Effector CD4-positive, alpha-beta T cell (primary cell): ENCODE measurements around the gene YDJC.
"Not testable (repeated sequence)": the region's sequence is repeated elsewhere in the genome, so short reads cannot be mapped to it uniquely, and the experiment has no call there.

Experiments used
- DNase-seq: peaks from one replicate; pipeline ENCODE4 v3.0.0-alpha.2; 2020

YDJC gene

DNA sequence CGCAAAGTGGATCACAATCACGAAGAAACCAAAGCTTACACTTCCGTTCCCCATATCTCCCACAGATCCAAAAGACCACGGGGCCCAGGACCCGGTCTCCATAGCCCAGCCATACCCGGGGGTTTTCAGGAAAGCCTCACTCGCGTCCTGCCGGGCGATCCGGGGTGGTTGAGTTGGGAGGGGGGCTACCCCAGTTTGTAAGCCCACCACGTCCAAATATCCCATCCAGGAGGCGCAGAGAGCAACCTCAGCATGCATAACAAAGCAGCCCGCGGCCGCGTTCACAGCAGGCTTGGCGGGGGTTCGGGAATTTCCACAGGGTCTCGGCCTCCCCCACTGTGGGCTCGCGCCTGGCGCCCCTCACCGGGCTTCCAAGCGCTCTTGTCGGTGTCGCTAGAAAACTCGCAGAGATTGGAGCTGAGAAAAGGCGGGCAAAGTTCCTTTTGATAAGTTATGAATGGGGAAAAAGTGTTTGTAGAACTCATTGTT is 21.7 kb upstream of the YDJC start:
- no peak for DNase-seq

DNA sequence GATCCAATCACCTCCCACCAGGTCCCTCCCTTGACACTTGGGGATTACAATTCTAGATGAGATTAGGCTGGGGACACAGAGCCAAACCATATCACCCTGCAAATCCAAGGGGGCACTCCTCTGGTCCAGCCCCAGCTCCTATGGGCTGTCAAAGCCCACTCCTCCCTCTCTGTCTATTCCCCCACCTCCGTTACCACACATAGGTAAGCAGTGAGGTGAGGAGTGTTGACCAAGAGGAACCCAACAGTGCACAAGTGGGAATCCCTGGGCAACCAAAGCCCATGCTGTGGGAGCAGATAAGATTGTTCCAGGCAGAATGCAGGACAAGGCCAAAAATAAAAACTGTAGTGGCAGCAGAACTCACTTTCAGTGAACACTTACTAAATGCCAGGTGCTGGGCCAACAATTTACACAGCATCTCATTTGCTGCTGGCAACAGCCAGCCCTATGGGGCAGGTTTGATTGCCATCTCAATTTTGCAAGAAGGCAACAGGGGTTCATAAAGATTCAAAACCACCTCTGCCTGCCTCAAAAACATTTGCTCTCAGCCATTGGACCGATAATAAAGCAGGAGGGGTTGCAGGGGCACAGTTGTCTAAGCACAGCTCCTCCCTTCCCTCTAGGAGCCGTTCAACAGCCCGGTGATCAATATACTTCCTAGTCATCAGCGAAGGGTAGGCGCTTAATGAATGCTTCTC is 21.1 kb upstream of the YDJC start:
- no peak for DNase-seq

DNA sequence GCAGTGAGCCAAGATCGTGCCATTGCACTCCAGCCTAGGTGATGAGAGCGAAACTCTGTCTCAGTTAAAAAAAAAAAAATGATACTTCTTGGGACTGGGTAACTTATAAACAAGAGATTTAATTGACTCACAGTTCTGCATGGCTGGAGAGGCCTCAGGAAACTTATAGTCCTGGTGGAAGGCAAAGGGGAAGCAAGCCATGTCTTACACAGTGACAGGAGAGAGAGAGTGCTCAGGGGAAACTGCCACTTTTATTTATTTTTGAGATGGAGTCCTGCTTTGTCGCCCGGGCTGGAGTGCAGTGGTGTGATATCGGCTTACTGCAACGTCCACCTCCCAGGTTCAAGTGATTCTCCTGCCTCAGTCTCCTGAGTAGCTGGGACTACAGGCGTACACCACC is 20.5 kb upstream of the YDJC start:
- no peak for DNase-seq

DNA sequence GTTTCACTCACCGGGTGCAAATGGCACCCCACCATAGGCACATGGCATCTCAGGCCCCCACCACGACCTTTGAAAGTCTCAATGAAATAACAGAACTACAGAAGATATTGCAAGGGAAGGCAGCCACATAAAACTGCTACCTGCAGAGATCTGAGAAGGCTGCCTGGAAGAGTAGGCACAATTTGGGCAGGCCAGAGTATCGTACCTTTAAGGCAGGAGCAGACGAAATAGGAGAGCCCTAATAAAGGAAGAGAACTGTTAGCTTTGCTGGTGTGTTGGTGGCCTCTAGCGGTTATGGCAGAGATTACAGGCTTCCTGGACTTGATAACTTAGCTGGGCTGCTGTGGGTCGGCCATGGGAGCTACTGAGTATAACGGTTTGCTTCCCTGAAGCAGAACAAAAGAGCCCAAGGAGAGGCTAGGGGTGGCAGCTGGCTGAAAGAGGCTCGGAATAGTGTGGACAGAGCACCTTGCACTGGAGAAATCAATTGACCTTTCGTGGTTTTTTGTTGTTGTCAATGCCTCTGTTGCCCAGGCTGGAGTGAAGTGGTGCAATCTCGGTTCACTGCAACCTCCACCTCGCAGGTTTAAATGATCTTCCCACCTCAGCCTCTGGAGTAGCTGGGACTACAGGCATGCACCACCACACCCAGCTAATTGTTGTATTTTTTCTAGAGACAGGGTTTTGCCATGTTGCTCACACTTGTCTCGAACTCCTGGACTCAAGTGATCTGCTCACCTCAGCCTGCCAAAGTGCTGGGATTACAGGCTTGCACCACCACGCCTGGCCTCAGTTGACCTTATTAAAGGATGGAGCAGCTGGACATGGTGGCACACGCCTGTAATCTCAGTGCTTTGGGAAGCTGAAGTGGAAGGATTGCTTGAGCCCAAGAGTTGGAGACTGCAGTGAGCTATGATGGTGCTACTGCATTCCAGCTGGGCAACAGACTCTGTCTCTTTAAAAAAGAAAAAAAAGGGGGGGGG is 17.1 kb upstream of the YDJC start:
- DNase-seq: peak; percentile 74

DNA sequence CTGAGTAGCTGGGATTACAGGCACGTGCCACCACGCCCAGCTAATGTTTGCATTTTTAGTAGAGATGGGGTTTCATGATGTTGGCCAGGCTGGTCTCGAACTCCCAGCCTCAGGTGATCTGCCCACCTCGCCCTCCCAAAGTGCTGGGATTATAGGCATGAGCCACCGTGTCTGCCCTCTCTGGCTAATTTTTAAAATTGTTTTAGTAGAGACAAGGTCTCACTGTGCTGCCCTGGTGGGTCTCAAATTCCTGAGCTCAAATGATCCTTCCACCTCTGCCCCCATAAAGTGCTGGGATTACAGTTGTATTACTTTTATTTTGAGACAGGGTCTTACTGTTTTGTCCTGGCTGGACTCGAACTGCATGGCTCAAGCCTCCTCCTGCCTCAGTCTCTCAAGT is 15.7 kb upstream of the YDJC start:
- DNase-seq: not testable (repeated sequence)

DNA sequence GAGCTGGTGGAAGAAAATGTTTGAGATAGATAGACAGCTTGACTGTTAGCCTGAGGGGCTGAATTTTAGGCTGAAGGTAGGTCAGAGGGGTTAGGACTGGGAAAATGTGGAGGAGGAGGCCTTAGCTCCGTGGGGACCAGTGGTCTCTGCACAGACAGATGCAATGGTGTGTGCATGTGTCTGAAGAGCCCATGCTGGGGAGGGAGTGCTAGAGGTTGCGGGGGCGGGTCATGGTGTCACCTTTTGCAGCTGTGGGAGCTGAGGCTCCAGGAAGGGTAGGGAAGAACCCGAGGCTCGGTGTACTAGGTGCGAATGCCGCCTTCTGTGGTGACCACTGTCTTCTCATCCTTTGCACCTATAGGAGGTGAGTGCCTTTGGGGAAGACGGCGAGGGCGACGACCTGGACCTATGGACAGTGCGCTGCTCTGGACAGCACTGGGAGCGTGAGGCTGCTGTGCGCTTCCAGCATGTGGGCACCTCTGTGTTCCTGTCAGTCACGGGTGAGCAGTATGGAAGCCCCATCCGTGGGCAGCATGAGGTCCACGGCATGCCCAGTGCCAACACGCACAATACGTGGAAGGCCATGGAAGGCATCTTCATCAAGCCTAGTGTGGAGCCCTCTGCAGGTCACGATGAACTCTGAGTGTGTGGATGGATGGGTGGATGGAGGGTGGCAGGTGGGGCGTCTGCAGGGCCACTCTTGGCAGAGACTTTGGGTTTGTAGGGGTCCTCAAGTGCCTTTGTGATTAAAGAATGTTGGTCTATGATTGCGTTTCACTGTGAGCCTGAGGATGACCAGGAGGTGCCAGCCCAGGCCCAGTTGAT is 13.9 kb upstream of the YDJC start:
- no peak for DNase-seq

DNA sequence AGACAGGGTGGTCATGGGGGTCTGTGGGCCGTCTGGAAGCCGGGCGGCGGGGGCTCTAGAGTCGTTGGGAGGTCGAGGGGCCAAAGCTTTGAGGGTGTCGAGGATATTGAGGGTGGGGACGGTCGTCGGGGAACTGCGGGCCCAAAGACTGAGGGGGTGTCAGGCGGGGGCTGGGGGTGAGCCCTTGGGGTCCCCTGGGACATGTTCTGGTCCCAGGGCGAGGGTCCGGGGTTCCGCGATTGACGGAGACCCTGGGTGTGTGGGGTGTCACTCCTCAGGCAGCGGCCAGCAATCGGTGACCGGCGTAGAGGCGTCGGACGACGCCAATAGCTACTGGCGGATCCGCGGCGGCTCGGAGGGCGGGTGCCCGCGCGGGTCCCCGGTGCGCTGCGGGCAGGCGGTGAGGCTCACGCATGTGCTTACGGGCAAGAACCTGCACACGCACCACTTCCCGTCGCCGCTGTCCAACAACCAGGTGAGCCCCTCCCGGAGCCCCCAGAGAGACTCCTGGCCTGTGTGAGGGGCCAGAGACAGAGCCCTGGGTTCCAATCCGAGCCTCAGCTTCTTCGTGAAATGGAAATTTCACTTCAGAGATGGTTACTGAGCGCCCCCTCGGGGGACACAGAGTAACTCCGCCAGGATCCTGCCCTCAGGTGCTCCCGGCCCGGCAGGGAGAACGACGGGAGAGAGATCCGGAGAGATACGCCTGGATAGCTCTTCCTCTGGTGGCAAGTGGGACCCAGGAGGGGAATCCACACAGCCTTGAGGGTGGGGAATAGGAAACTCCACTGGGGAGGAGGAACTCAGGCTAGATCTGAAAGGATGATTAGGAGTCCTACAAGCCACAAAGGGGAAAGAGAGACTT is 13.0 kb upstream of the YDJC start:
- peak; percentile 37 for DNase-seq

DNA sequence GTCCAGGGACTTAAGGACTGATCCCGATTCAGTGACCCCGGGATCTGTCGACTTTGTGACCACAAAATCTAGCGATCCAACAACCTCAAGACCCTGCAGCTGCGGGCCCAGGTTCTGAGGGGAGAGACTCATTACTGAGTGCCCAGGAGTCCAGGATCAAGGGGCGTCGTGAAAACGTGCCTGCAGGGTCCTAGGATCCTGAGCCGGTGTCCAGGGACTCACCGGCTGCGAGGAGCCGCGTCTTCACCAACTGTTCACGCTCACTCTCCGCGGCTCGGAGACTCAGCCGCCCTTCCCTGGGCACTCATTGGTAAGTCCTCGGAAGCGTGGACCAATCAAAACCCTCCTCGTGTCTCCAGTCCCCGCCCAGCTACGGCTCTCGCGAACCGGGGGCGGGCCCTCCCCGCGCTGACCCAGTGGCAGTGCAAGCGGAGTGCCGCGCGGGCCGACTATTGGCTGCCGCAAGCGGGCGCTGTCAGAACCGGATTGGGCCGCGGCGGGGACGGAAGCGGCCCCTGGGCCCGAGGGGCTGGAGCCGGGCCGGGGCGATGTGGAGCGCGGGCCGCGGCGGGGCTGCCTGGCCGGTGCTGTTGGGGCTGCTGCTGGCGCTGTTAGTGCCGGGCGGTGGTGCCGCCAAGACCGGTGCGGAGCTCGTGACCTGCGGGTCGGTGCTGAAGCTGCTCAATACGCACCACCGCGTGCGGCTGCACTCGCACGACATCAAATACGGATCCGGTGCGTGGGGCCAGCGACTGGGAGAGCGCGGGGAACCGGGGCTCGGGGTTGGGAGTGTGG is 12.2 kb upstream of the YDJC start, which contains the start of gene SDF2L1:
SDF2L1 (plus strand) TSS at position 514 of the 795 bp plus-strand sequence; CDS start at position 549, 35 bp downstream.
- DNase-seq: peak; percentile 98

DNA sequence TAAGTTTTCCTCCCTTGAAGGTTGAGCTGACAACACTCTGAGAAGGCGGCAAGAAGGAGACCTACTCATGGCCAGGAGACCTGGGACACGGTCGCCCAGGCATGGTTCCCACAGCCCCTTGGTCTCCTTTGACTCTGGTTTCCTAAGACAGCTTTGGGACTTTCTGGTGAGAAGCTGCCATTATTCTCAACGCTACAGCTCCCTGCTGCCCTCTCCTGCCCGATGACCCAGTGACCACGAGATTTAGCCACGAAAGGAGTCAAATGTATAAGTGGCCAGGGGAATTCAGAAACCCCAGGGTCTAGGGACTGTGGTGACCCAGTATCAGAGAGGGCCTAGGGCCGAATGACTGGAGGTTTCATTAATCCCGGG is 11.6 kb upstream of the YDJC start:
- no peak for DNase-seq

DNA sequence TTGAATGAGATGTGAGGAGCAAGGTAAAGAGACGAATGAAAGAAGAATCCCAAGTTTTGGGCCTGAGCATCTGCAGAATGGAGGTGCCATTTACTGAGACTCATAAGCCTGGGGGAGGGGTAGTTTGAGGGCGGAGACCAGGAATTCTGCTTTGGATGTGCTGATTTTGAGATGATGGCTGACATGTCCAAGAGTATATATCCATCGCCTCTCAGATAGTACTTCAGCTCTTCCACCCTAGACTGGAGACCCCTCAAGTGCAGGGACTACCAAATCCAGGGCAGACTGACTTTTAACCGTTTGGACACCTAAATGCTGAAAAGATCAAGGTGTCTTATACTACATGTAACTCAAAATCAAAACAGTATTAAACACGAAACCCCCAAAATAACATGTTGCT is 11.0 kb upstream of the YDJC start:
- no peak for DNase-seq

DNA sequence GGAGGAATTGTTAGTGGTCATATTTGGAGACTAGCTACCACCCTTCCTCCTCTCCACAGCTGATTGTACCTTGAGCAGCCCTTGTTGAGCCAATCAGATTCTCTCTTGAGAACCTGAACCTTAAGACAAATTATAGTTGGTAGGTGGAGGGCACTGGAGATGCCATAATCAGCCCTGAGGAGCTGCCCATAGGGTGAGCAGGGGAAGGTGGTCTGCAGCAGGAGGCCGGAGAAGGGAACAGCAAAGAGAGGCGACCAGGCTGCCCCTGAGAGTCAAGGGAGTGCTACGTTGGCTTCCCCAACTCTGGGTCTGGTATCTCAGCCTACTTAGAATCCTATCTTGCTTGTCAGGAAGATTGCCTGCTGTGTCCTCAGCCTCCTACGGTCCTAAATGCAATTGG is 9.5 kb upstream of the YDJC start:
- DNase-seq: no peak

DNA sequence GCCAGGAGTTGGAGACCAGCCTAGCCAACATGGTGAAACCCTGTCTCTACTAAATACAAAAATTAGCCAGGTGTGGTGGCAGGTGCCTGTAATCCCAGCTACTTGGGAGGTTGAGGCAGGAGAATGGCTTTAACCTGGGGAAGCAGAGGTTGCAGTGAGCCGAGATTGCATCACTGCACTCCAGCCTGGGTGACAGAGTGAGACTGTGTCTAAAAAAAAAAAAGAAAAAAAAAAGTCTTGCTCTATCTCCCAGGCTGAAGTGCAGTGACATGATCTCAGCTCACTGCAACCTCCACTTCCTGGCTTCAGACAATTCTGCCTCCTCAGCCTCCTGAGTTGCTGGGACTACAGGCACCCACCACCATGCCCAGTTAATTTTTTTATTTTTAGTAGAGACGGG is 7.6 kb upstream of the YDJC start:
- DNase-seq: not testable (repeated sequence)

DNA sequence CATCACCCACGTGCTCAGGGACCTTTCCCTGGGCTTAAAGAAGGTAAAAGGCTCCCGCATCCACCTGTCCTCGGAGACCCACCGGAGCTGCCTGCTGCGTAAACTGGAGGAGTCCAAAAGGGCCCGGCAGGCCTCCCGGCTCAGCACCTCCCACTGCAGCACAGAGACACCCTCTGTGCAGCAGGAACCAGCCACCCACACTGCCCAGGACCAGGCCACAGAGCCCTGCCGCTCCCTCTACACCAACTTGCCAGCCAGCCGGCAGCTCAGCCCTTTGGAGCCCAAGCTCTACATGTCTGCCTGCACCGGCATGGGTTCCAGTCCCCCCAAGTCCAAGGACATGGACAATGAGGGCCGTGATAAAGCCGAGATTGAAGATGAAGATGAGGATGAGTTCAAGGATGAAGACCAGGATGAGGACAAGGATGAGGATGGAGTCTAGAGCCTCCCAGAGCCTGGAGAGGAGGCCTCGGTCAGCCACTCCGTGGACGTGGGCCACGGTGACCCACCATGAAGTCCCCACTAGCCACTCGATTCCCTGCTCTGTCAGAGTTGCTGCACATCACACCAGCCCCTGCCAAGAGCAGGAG is 6.9 kb upstream of the YDJC start:
- no peak for DNase-seq

DNA sequence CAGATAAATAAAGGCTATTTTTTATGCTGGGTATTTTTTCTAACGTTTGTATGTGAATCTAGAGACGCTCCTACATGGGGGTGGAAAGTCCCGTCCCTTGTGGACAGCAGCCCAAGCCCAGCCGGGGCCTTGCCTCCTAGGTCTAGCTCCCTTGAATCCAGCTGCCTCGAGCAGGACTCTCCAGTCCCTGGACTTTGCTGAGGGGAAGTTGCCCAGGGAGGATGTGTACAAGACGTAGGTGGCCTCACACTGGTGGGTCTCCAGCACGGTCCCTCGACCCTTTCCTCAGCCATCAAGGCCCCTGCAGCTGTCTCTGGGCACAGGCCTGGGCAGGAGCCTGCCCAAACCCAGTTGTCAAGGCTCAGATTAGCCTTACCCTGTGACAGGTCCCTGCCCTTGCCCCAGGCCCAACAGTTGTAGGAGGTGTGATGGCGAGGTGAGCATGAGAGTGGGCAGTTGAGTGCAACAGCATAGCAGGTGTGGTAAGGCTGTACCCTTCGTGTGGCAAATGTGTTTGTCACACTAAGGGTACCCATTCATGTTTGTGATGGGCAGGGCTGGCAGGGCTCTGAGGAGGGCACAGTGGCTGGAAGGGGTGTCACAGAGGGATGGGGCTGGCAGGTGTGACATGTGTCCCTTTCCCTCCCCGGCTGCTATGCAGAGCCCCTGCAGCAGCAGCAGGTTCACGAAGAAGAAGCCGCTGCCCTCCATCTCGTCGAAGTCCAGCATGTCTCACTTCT is 6.1 kb upstream of the YDJC start:
- no peak for DNase-seq

DNA sequence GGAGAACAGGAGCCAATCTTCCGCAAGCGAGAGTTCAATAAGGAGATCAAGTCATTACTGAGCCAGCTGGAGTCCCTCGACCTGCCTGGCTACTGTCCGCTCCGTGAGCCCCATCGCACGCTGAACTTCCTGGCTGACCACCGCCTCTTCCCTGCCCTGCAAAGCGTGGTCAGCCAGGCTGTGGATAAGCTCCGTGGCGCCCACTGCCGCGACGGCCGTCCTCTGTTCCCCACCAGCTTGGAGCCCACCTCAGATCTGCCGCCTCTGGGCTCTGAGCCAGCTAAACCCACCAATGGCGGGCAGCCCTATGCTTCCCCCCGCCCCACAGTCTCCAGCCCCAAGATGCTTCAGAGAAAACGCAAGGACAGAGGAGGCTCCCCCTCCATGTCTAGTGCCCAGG is 5.0 kb upstream of the YDJC start:
- no peak for DNase-seq

DNA sequence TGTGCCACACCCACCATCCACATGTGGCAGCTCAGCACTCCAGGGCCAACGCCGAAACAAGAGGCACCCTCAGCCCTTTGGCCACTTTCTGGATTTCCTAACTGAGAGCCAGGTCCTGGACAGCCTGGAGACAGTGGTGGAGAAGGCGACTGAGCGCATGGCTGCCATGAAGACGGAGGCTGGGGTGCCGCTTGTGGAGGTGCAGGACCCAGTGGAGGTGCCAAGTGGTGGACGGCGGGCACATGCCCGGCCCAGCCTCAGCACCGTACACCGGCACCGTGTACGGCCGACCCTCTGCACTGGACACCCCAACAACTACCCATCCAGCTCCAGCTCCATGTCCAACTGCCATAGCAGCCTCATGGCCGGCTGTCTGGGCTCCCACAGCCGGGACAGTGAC is 4.3 kb upstream of the YDJC start:
- DNase-seq: no peak

DNA sequence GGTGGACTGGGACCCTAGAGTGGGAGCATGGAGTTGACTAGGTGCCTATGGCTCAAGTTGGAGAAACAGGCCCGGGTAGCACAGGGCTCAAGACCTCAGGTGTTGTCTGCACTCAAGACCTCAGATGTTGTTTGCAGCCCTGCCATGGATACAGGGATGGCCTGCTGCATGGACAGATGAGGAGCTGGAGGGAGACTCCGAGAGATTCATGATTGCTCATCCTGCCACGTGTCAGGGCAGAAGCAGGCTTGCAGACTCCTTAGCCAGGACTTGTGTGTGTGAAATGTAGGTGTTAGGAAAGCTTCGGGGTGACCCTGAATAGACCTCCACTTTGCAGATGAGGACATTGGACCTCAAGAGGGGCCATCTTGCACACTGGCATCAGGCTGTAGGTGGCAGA is 3.7 kb upstream of the YDJC start:
- no peak for DNase-seq

DNA sequence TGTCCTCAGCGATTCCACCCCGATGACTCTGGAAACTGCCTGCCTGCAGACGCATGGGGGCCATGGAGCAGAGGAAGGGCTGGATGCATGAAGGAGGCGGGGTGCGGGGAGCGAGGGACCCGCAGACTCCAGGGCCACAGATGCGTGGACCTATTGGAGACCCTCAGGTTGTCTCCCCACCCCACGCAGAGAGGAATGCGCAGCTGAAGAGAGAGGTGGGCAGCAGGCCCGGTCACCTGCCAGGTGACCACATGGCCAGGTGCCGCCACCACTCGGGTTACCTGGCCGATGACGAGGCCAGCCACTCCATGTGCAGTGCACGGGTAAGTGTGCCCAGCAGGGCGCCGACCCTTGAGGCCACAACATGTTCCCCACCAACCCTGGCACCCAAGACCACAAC is 3.1 kb upstream of the YDJC start:
- no peak for DNase-seq

DNA sequence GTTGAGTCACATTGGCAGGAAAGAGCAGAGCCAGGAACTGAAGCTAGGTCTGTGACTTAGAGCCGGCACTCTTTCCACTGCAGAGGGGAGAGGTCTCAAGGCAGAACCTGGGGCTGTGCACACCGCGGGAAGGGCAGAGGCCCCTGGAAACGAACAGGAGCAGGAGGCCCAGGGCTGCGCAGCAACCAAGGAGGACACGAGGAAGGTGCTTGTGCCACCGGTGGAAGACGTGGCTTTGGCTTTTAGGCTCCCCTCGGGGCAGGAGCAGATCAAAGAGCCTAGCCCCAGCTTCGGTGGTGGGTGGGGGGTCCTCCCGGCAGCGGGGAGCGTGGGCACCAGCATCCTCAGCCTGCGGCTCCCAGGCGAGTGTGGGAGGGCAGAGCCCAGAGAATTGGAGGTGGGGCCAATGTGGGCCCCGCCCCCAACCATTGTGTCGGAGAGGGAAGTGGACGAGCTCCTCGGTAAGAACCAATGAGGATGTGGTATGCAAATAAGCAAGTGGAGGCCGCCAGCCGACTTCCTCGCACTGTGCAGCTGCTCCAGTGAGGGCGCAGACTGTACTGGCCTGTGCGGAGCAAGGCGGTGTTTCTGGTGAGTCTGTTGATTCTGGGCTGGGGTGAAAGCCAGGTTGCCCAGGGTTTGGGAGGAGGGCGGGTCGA is 2.5 kb upstream of the YDJC start, which contains the start of gene CCDC116:
CCDC116 (plus strand) TSS at position 524 of the 659 bp plus-strand sequence. CDS start 422 bp downstream, outside the sequence.
- DNase-seq: peak; percentile 54
